ENCODE measurements around the gene U2AF2.

DNA sequence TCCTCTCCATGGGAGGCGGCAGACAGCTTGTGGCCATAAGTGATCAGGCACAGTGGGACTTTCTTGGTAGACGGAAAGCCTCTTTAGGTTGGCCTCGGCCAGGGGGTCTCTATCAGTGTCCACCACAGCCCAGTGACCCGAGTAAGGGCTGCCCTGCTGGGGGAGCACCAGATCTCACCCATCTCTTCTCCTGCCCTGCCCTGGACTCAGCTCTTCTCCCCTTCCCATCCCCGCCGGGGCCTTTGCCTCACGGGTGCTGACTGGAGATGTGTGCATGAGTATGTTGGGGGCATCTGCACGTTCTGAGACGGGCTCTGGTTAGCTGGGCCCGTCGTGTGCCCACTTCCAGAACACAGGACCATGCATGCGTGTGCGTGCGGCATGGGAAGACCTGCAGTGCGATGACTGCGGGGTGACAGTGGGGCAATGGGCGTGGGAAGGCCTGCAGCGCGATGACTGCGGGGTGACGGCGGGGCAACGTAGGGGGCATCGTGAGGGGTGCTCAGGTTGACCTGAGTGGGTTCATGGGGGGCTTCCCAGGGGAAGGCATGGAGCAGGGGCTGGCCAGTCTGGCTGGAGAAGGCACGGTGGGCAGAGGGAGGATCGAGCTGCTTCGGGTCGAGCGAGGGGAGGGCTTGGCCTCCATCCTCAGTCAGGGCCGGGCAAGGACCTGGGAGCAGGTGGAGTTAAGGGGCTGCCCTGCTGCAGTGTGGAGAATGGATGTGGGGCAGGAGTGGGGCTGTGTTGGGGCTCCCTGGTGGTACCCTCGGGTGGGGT, 36.1 kb downstream of the U2AF2 start:
- TF ChIP-seq, protein P1, sequence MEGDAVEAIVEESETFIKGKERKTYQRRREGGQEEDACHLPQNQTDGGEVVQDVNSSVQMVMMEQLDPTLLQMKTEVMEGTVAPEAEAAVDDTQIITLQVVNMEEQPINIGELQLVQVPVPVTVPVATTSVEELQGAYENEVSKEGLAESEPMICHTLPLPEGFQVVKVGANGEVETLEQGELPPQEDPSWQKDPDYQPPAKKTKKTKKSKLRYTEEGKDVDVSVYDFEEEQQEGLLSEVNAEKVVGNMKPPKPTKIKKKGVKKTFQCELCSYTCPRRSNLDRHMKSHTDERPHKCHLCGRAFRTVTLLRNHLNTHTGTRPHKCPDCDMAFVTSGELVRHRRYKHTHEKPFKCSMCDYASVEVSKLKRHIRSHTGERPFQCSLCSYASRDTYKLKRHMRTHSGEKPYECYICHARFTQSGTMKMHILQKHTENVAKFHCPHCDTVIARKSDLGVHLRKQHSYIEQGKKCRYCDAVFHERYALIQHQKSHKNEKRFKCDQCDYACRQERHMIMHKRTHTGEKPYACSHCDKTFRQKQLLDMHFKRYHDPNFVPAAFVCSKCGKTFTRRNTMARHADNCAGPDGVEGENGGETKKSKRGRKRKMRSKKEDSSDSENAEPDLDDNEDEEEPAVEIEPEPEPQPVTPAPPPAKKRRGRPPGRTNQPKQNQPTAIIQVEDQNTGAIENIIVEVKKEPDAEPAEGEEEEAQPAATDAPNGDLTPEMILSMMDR (tag by site-specific recombination; IDR thresholded peaks at IDR 0.05) = no peak
- TF ChIP-seq ZIC2 (tag by site-specific recombination; IDR thresholded peaks at IDR 0.05) (no peak), ZNF571 (tag by site-specific recombination; IDR thresholded peaks at IDR 0.05) (no peak)

Data from HEK293 (cell line).